H1 (cell line): ENCODE results near the gene ADGRG1. TPM values are rescaled to one million over a fixed set of nuclear protein-coding genes. Genes with fewer than 3 reads are reported as not detected.

Experiments
- KDM5A ChIP-seq: fragments of 200-600 bp; IDR thresholded peaks from 2 replicates; pipeline ENCODE4 v1.7.1; 2012; ENCODE audit warnings: mild to moderate bottlenecking, low read length, inconsistent platforms, mixed read lengths
- NANOG ChIP-seq: IDR thresholded peaks from 2 replicates; pipeline ENCODE4 v1.6.1; 2011; ENCODE audit warnings: low read length, low read depth, mild to moderate bottlenecking, inconsistent platforms; ENCODE audit not compliant: insufficient read depth, poor library complexity, severe bottlenecking
- TAF1 ChIP-seq: IDR thresholded peaks from 2 replicates; pipeline ENCODE4 v1.6.1; 2011; ENCODE audit warnings: mild to moderate bottlenecking, low read depth, low read length
- polyA plus RNA-seq, 7 experiments: library from polyadenylated mRNA; depleted of rRNA in 3 of 7; stranded (reverse) in 5 of 7; unstranded in 2 of 7; fragments of >200 nt in 5 of 7; fragments of 200-250 nt in 2 of 7; gene quantifications; 1 replicate in 5 of 7; 2 replicates in 1 of 7; 4 replicates in 1 of 7; pipeline versions ENCODE4 v1.2.1 to v1.2.3, GENCODE V29; 2011 to 2013; ENCODE audit warnings: missing spikeins in 2 of 7, mixed read lengths in 2 of 7
- total RNA-seq: library from RNA; stranded (reverse); fragmentation: NEBNext Ultra II Directional; extraction: Animal tissue kit (Norgen Biotek cat#: 25700); gene quantifications from 2 replicates; pipeline ENCODE4 v1.2.1, GENCODE V29; 2021
- TF ChIP-seq, protein P1 (sequence below): IDR thresholded peaks from 2 replicates; pipeline ENCODE4 v1.6.1; 2011; ENCODE audit warnings: low read length, improper control_type of control experiment

ADGRG1 gene
- total and polyA plus RNA-seq, 2 of the 8 experiments (the other 6 are each of a cell fraction or from before 2014, with no cell fraction given) = 1.3 to 2.6 TPM

DNA sequence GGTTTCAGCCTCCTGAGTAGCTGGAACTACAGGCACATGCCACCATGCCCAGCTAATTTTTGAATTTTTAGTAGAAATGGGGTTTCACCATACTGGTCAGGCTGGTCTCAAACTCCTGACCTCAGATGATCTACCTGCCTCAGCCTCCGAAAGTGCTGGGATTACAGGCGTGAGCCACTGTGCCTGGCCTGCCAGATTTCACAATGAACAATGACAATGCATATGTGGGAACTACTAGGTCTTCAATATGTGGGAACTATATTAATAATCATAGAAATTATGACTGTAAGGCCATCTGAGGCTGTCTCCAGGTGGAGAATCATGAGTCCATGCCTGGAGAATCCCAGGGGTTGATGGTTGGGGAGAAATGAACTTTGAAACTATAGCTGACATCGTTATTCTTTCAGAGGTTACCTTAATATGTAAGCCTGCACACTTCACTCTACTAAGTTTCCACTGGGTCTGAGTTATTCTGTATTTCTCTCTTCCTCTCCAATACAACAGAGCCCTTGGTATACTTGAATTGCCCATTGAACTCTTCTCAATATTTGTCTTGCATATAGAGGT, 59.0 kb downstream of the ADGRG1 start (continued):
- TF ChIP-seq NANOG = no peak
- TF ChIP-seq TAF1 = no peak
- no peak for TF ChIP-seq KDM5A
- TF ChIP-seq, protein P1, sequence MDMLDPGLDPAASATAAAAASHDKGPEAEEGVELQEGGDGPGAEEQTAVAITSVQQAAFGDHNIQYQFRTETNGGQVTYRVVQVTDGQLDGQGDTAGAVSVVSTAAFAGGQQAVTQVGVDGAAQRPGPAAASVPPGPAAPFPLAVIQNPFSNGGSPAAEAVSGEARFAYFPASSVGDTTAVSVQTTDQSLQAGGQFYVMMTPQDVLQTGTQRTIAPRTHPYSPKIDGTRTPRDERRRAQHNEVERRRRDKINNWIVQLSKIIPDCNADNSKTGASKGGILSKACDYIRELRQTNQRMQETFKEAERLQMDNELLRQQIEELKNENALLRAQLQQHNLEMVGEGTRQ = no peak
